ENCODE measurements around the gene PIP4K2B.
A peak's percentile ranks its signal among the peaks of the same experiment; 100 is the strongest.
"Not testable (repeated sequence)": the region's sequence is repeated elsewhere in the genome, so short reads cannot be mapped to it uniquely, and the experiment has no call there.

The PIP4K2B gene

GRCh38 chr17:38798614-38799500, 499 bp downstream of the PIP4K2B start:
- Histone ChIP-seq H3K27me3 (ENCODE audit: control insufficient read depth in 5 of 5, insufficient read depth in 4 of 5, low read length in 5 of 5) (no peaks in the 10 kb centered on the region), H3K9ac (ENCODE audit: low read length in 5 of 5) (peak overlapping the region; percentile 70 to 92 (median 88)), H3K27ac (ENCODE audit: low read depth, low read length) (peak overlapping the region; percentile 75), H3K36me3 (ENCODE audit: control insufficient read depth in 5 of 5, insufficient read depth in 5 of 5, low read length in 5 of 5) (peaks cover 11 to 27% (median 25%) of the 10 kb centered on the region in 5 donors), H3K4me3 (ENCODE audit: low read depth in 1 of 5, low read length in 5 of 5) (peak overlapping the region; percentile 73 to 96 (median 90)), H3K9me3 (ENCODE audit: control insufficient read depth in 5 of 5, low read length in 5 of 5) (no peaks in the 10 kb centered on the region), H3K4me1 (ENCODE audit: control insufficient read depth in 5 of 5, insufficient read depth in 5 of 5, low read length in 5 of 5) (peaks cover 15 to 37% (median 36%) of the 10 kb centered on the region in 5 donors)

- peak overlapping the region in 4 of 5 donors; percentile 33 to 91 (median 78) for H3K9ac ChIP-seq (ENCODE audit: low read length in 5 of 5)
- H3K4me1 ChIP-seq (ENCODE audit: control insufficient read depth in 5 of 5, insufficient read depth in 5 of 5, low read length in 5 of 5) = peaks cover 15 to 37% (median 36%) of the 10 kb centered on the region in 5 donors
- H3K27me3 ChIP-seq (ENCODE audit: control insufficient read depth in 5 of 5, insufficient read depth in 4 of 5, low read length in 5 of 5) = no peaks in the 10 kb centered on the region
- peaks cover 11 to 19% (median 18%) of the 10 kb centered on the region in 5 donors for H3K36me3 ChIP-seq (ENCODE audit: control insufficient read depth in 5 of 5, insufficient read depth in 5 of 5, low read length in 5 of 5)
- H3K27ac ChIP-seq (ENCODE audit: low read depth, low read length) = peak overlapping the region; percentile 75
- peak overlapping the region; percentile 12 to 94 (median 87) for H3K4me3 ChIP-seq (ENCODE audit: low read depth in 1 of 5, low read length in 5 of 5)
- H3K9me3 ChIP-seq (ENCODE audit: control insufficient read depth in 5 of 5, low read length in 5 of 5) = no peaks in the 10 kb centered on the region
Observed at GRCh38 chr17:38797828-38798227, 1.5 kb downstream of the PIP4K2B start.

DNA sequence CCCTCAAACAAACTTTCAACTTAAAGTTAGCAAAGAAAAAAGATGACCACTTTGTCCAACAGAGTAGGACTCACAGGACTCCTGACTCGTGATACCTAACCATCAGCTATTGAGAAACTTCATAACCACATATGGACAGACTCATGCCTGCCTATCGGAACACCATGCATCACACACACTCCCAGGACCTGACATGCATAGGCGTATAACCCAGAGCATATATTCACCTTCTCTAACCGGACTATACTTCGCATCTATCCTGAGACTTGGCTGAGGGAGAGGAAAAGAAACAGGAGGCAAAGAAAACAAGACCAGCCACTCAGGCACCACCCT, 2.2 kb downstream of the PIP4K2B start:
- Histone ChIP-seq H3K9me3 (ENCODE audit: control insufficient read depth in 5 of 5, low read length in 5 of 5) (no peaks in the 10 kb centered on the region), H3K9ac (ENCODE audit: low read length in 5 of 5) (peak overlapping the region in 3 of 5 donors; percentile 30 to 87 (median 30)), H3K27ac (ENCODE audit: low read depth, low read length) (no peak overlapping the region), H3K27me3 (ENCODE audit: control insufficient read depth in 5 of 5, insufficient read depth in 4 of 5, low read length in 5 of 5) (no peaks in the 10 kb centered on the region), H3K4me1 (ENCODE audit: control insufficient read depth in 5 of 5, insufficient read depth in 5 of 5, low read length in 5 of 5) (peaks cover 15 to 37% (median 36%) of the 10 kb centered on the region in 5 donors), H3K36me3 (ENCODE audit: control insufficient read depth in 5 of 5, insufficient read depth in 5 of 5, low read length in 5 of 5) (peaks cover 9 to 17% (median 14%) of the 10 kb centered on the region in 5 donors), H3K4me3 (ENCODE audit: low read depth in 1 of 5, low read length in 5 of 5) (peak overlapping the region in 4 of 5 donors; percentile 12 to 94 (median 52))

DNA sequence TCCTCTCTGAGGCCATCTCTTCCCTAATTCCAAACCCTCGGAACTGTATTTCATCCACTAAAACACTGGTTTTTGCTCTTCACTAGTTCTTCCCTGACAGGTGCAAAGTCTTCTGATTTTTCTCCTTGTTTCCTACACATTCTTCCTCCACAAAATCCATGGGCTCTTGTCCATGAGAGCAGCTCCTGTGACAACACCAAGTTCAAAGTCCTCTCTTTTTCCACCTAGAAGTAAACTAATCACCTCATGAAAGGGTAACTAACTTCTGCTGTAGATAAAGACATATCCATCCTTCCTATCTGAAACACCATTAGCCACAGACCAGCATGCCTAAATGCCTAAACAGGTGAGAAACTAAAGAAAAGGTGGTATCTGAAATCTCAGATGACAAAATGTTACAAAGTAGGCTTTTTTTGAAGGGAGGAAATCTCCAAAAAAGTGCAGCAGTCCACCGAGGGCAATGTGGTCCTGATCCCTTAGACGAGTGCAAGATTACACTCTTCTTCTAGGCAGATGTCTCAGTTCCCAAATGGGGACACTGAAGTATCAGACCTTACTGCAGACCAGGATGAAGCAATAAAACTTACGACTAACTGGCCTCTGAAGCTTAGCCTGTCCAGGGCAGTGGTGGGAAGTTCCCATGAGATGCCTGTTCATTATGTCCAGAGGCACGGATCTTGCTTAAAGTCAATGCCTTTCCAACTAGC, 2.8 kb downstream of the PIP4K2B start:
- H3K27me3 ChIP-seq (ENCODE audit: control insufficient read depth in 5 of 5, insufficient read depth in 4 of 5, low read length in 5 of 5) = no peaks in the 10 kb centered on the region
- no peak overlapping the region for H3K4me3 ChIP-seq (ENCODE audit: low read depth in 1 of 5, low read length in 5 of 5)
- H3K4me1 ChIP-seq (ENCODE audit: control insufficient read depth in 5 of 5, insufficient read depth in 5 of 5, low read length in 5 of 5) = peaks cover 15 to 37% (median 36%) of the 10 kb centered on the region in 5 donors
- peak overlapping the region in 1 of 5 donors; percentile 30 for H3K9ac ChIP-seq (ENCODE audit: low read length in 5 of 5)
- H3K9me3 ChIP-seq (ENCODE audit: control insufficient read depth in 5 of 5, low read length in 5 of 5) = no peaks in the 10 kb centered on the region
- H3K27ac ChIP-seq (ENCODE audit: low read depth, low read length) = no peak overlapping the region
- peaks cover 5 to 13% (median 9%) of the 10 kb centered on the region in 5 donors for H3K36me3 ChIP-seq (ENCODE audit: control insufficient read depth in 5 of 5, insufficient read depth in 5 of 5, low read length in 5 of 5)

DNA sequence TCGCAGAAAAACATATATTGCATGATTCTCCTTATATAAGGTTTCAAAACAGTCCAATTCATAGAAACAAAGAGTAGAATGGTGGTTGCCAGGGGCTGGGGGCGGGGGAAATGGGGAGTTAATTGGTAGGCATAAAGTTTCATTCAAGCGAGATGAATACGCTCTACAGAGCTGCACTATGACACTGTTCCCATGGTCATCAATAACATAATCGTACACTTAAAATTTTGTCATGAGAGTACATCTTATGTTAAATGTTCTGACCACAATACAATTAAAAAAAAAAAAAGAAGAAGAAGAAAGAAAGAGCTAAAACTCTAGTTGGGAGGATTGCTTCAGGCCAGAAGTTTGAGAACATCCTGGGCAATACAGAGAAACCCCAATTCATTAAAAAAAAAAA, 5.1 kb downstream of the PIP4K2B start:
- H3K9me3 ChIP-seq (ENCODE audit: control insufficient read depth in 5 of 5, low read length in 5 of 5) = no peaks in the 10 kb centered on the region
- H3K27me3 ChIP-seq (ENCODE audit: control insufficient read depth in 5 of 5, insufficient read depth in 4 of 5, low read length in 5 of 5) = no peaks in the 10 kb centered on the region
- H3K36me3 ChIP-seq (ENCODE audit: control insufficient read depth in 5 of 5, insufficient read depth in 5 of 5, low read length in 5 of 5) = peaks cover 0 to 8% (median 3%) of the 10 kb centered on the region in 5 donors
- H3K9ac ChIP-seq (ENCODE audit: low read length in 5 of 5) = no peak overlapping the region
- H3K4me3 ChIP-seq (ENCODE audit: low read depth in 1 of 5, low read length in 5 of 5) = no peak overlapping the region
- H3K4me1 ChIP-seq (ENCODE audit: control insufficient read depth in 5 of 5, insufficient read depth in 5 of 5, low read length in 5 of 5) = peaks cover 15 to 50% (median 35%) of the 10 kb centered on the region in 5 donors
- H3K27ac ChIP-seq (ENCODE audit: low read depth, low read length) = no peak overlapping the region

GRCh38 chr17:38791162-38791561, 8.2 kb downstream of the PIP4K2B start:
- Histone ChIP-seq H3K4me1 (ENCODE audit: control insufficient read depth in 5 of 5, insufficient read depth in 5 of 5, low read length in 5 of 5) (peaks cover 0 to 25% (median 11%) of the 10 kb centered on the region in 5 donors), H3K4me3 (ENCODE audit: low read depth in 1 of 5, low read length in 5 of 5) (no peak overlapping the region), H3K36me3 (ENCODE audit: control insufficient read depth in 5 of 5, insufficient read depth in 5 of 5, low read length in 5 of 5) (peaks cover 0 to 15% (median 10%) of the 10 kb centered on the region in 5 donors), H3K27me3 (ENCODE audit: control insufficient read depth in 5 of 5, insufficient read depth in 4 of 5, low read length in 5 of 5) (no peaks in the 10 kb centered on the region), H3K9me3 (ENCODE audit: control insufficient read depth in 5 of 5, low read length in 5 of 5) (no peaks in the 10 kb centered on the region), H3K27ac (ENCODE audit: low read depth, low read length) (no peak overlapping the region), H3K9ac (ENCODE audit: low read length in 5 of 5) (no peak overlapping the region)

- Histone ChIP-seq H3K36me3 (ENCODE audit: control insufficient read depth in 5 of 5, insufficient read depth in 5 of 5, low read length in 5 of 5) (peaks cover 0 to 24% (median 17%) of the 10 kb centered on the region in 5 donors), H3K9ac (ENCODE audit: low read length in 5 of 5) (peak overlapping the region in 1 of 5 donors; percentile 4), H3K4me1 (ENCODE audit: control insufficient read depth in 5 of 5, insufficient read depth in 5 of 5, low read length in 5 of 5) (peaks cover 0 to 24% (median 10%) of the 10 kb centered on the region in 5 donors)
- not testable (repeated sequence) for H3K9me3 ChIP-seq (ENCODE audit: control insufficient read depth in 5 of 5, low read length in 5 of 5); H3K27ac ChIP-seq (ENCODE audit: low read depth, low read length); H3K4me3 ChIP-seq (ENCODE audit: low read depth in 1 of 5, low read length in 5 of 5); H3K27me3 ChIP-seq (ENCODE audit: control insufficient read depth in 5 of 5, insufficient read depth in 4 of 5, low read length in 5 of 5)
Observed at GRCh38 chr17:38790148-38790707, 9.1 kb downstream of the PIP4K2B start.

DNA sequence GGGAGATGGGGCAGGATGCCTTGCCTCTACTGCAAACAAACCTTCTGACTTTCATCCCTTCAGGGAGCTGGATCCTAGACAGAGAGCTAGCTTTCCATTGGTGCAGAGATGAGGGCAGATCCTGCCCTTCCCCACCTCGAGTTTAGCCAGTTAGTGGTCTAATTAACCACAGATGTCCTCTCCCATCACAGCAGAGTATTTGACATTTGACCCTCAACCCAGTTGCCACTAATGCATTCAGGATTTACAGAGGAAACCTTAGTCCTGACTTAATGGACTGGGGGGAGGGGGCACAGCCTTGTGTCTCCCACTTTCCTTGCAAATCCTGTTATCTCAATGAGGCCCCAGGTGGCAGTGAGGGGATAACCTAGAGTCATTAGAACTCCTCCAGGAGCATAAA, 10.2 kb downstream of the PIP4K2B start:
- H3K4me3 ChIP-seq (ENCODE audit: low read depth in 1 of 5, low read length in 5 of 5) = no peak overlapping the region

GRCh38 chr17:38787999-38788398, 11.4 kb downstream of the PIP4K2B start:
- Histone ChIP-seq H3K36me3 (ENCODE audit: control insufficient read depth in 5 of 5, insufficient read depth in 5 of 5, low read length in 5 of 5) (peaks cover 0 to 46% (median 37%) of the 10 kb centered on the region in 5 donors), H3K4me1 (ENCODE audit: control insufficient read depth in 5 of 5, insufficient read depth in 5 of 5, low read length in 5 of 5) (peaks cover 0 to 24% (median 10%) of the 10 kb centered on the region in 5 donors)
- not testable (repeated sequence) for H3K4me3 ChIP-seq (ENCODE audit: low read depth in 1 of 5, low read length in 5 of 5); H3K27me3 ChIP-seq (ENCODE audit: control insufficient read depth in 5 of 5, insufficient read depth in 4 of 5, low read length in 5 of 5); H3K9ac ChIP-seq (ENCODE audit: low read length in 5 of 5); H3K9me3 ChIP-seq (ENCODE audit: control insufficient read depth in 5 of 5, low read length in 5 of 5); H3K27ac ChIP-seq (ENCODE audit: low read depth, low read length)

More for the DNA sequence above, 10.2 kb downstream of the PIP4K2B start:
- peaks cover 0 to 35% (median 27%) of the 10 kb centered on the region in 5 donors for H3K36me3 ChIP-seq (ENCODE audit: control insufficient read depth in 5 of 5, insufficient read depth in 5 of 5, low read length in 5 of 5)
- H3K27me3 ChIP-seq (ENCODE audit: control insufficient read depth in 5 of 5, insufficient read depth in 4 of 5, low read length in 5 of 5) = no peaks in the 10 kb centered on the region
- H3K27ac ChIP-seq (ENCODE audit: low read depth, low read length) = no peak overlapping the region
- peaks cover 0 to 24% (median 10%) of the 10 kb centered on the region in 5 donors for H3K4me1 ChIP-seq (ENCODE audit: control insufficient read depth in 5 of 5, insufficient read depth in 5 of 5, low read length in 5 of 5)
- H3K9ac ChIP-seq (ENCODE audit: low read length in 5 of 5) = peak overlapping the region in 1 of 5 donors; percentile 23
- H3K9me3 ChIP-seq (ENCODE audit: control insufficient read depth in 5 of 5, low read length in 5 of 5) = no peaks in the 10 kb centered on the region

All from subcutaneous abdominal adipose tissue (tissue), 5 donors.